GM10248 (cell line): Measurements from ENCODE around the gene DYNC1LI1.
"Not testable (repeated sequence)": the region's sequence is repeated elsewhere in the genome, so short reads cannot be mapped to it uniquely, and the experiment has no call there.

ENCODE experiments used
- CTCF ChIA-PET: fragments of 300-600 bp; sonication (Branson Sonifier 250); formaldehyde crosslinking; extraction: SDS; loops from one replicate; lab custom pipeline; 2021; ENCODE audit warnings: antibody characterized with exemption; lab: Yijun Ruan, JAX
- POLR2A ChIA-PET: fragments of 350-650 bp; sonication (Branson Sonifier 250); formaldehyde crosslinking; extraction: SDS; loops from one replicate; lab custom pipeline; 2020; ENCODE audit warnings: antibody characterized with exemption; lab: Yijun Ruan, JAX
- DNase-seq: peaks from one replicate; pipeline ENCODE4 v3.0.0; 2012; ENCODE audit errors: extremely low spot score
- CTCF ChIP-seq: IDR thresholded peaks from 2 replicates; pipeline ENCODE4 v1.5.1; 2012; ENCODE audit warnings: mild to moderate bottlenecking, low read depth; ENCODE audit errors: extremely low read depth, missing control alignments, control extremely low read depth

The DYNC1LI1 gene

GRCh38 chr3:32592011-32592410 is 21.4 kb upstream of the DYNC1LI1 start:
- POLR2A ChIA-PET = no interaction called here
- CTCF ChIA-PET = interaction anchor here (0.6 kb wide), 1 partner anchor 418 kb away, joined by 3 read pairs; no protein-coding TSS in a partner anchor
- TF ChIP-seq CTCF = no peak
- DNase-seq = no peak

- ChIA-PET CTCF (interaction anchor here (1.5 kb wide), 1 partner anchor 81 kb away, joined by 4 read pairs; no protein-coding TSS in a partner anchor), POLR2A (no interaction called here)
- no peak for TF ChIP-seq CTCF
- no peak for DNase-seq
These were observed 20.5 kb upstream of the DYNC1LI1 start for GRCh38 chr3:32591186-32591585.

- no peak for TF ChIP-seq CTCF
- ChIA-PET CTCF (interaction anchor here (1.9 kb wide), 1 partner anchor 10 kb away, joined by 11 read pairs; no protein-coding TSS in a partner anchor), POLR2A (no interaction called here)
- no peak for DNase-seq
These were observed 15.7 kb upstream of the DYNC1LI1 start for GRCh38 chr3:32586356-32586755.

GRCh38 chr3:32584660-32585059 is 14.0 kb upstream of the DYNC1LI1 start:
- TF ChIP-seq CTCF = no peak
- ChIA-PET CTCF (interaction anchor here (0.9 to 1.9 kb wide), 4 partner anchors 8 to 75 kb away, joined by 3 to 11 read pairs (median 4); no protein-coding TSS in a partner anchor), POLR2A (no interaction called here)
- DNase-seq = no peak

GRCh38 chr3:32583708-32584107 is 13.1 kb upstream of the DYNC1LI1 start:
- no peak for TF ChIP-seq CTCF

GRCh38 chr3:32578669-32579068 is 8.0 kb upstream of the DYNC1LI1 start:
- CTCF ChIA-PET = interaction anchor here (0.7 to 1.6 kb wide), 3 partner anchors 9 to 11 kb away, joined by 3 to 4 read pairs (median 3); partner anchors contain the start of gene DYNC1LI1
- DNase-seq, POLR2A ChIA-PET: not testable (repeated sequence)

More at GRCh38 chr3:32583708-32584107, 13.1 kb upstream of the DYNC1LI1 start:
- ChIA-PET POLR2A (no interaction called here), CTCF (no interaction called here)
- DNase-seq = no peak
